Smooth muscle cell (in vitro differentiated cells): ENCODE data around the gene LZIC. TPM values are rescaled to one million over a fixed set of nuclear protein-coding genes. Genes with fewer than 3 reads are reported as not detected.

Source experiments
- DNase-seq: peaks from one replicate; lab custom pipeline; 2025; ENCODE audit not compliant: unreplicated experiment; lab: John Stamatoyannopoulos, UW
- H2AFZ ChIP-seq: fragments of 200-600 bp; sonication (generic); 2 replicates; pipeline ENCODE4 v1.6.0; 2016; ENCODE audit warnings: antibody characterized with exemption, low read depth, mild to moderate bottlenecking
- H3F3A ChIP-seq: fragments of 200-600 bp; sonication (generic); 2 replicates; pipeline ENCODE4 v1.6.0; 2017; ENCODE audit warnings: antibody characterized with exemption, low read depth
- H3K27ac ChIP-seq: fragments of 200-600 bp; sonication (generic); 2 replicates; pipeline ENCODE4 v1.5.1; 2016; ENCODE audit warnings: low read depth, mild to moderate bottlenecking
- H3K27me3 ChIP-seq: fragments of 200-600 bp; sonication (generic); 2 replicates; pipeline ENCODE4 v1.6.1; 2016; ENCODE audit warnings: low read depth, mild to moderate bottlenecking
- H3K36me3 ChIP-seq: fragments of 200-600 bp; sonication (generic); 2 replicates; pipeline ENCODE4 v1.5.1; 2016; ENCODE audit warnings: low read depth
- H3K4me1 ChIP-seq: fragments of 200-600 bp; sonication (generic); 2 replicates; pipeline ENCODE4 v1.5.1; 2016; ENCODE audit warnings: low read depth
- H3K4me2 ChIP-seq: fragments of 200-600 bp; sonication (generic); 2 replicates; pipeline ENCODE4 v1.6.0; 2016; ENCODE audit warnings: mild to moderate bottlenecking
- H3K4me3 ChIP-seq: fragments of 200-600 bp; sonication (generic); 2 replicates; pipeline ENCODE4 v1.5.1; 2016; ENCODE audit warnings: mild to moderate bottlenecking
- H3K79me2 ChIP-seq: fragments of 200-600 bp; sonication (generic); 2 replicates; pipeline ENCODE4 v1.6.0; 2016; ENCODE audit warnings: low read depth, mild to moderate bottlenecking
- H3K9ac ChIP-seq: fragments of 200-600 bp; sonication (generic); 2 replicates; pipeline ENCODE4 v1.6.0; 2016; ENCODE audit warnings: low read depth
- H3K9me3 ChIP-seq: fragments of 200-600 bp; sonication (generic); replicated peaks from 2 replicates; pipeline ENCODE4 v1.5.1; 2016; ENCODE audit warnings: low read depth
- H4K20me1 ChIP-seq: fragments of 200-600 bp; sonication (generic); 2 replicates; pipeline ENCODE4 v1.6.0; 2016; ENCODE audit warnings: low read depth
- CTCF ChIP-seq: fragments of 200-600 bp; sonication (generic); IDR thresholded peaks from 2 replicates; pipeline ENCODE4 v1.5.1; 2017; ENCODE audit warnings: borderline replicate concordance, mild to moderate bottlenecking, antibody characterized with exemption; ENCODE audit not compliant: insufficient read depth, poor library complexity, severe bottlenecking
- WGBS: methylation state at CpG from one replicate; pipeline ENCODE4 v1.1.7; 2016; ENCODE audit warnings: low lambda C conversion rate; 5-methylcytosine and 5-hydroxymethylcytosine counted together
- polyA plus RNA-seq: library from polyadenylated mRNA; unstranded; fragments of >200 nt; fragmentation: Nextera tagmentation; extraction: Ambion mirVana; gene quantifications from 2 replicates; pipeline ENCODE4 v1.2.1, GENCODE V29; 2016
- total RNA-seq: library from RNA; depleted of rRNA; stranded (reverse); fragments of >200 nt; gene quantifications from 2 replicates; pipeline ENCODE4 v1.2.3, GENCODE V29; 2014

The LZIC gene
- total and polyA plus RNA-seq, 2 experiments from 2014 or later: 21.9 to 42.3 TPM

GRCh38 chr1:9884805-9885204 lies 58.4 kb downstream of the LZIC start:
- Histone ChIP-seq H3K9ac (no peak overlapping the region), H3K4me1 (peaks cover 42% of the 10 kb centered on the region)

GRCh38 chr1:9883585-9884449 lies 59.4 kb downstream of the LZIC start:
- no peaks in the 10 kb centered on the region for H3K79me2 ChIP-seq
- no peak overlapping the region for H3K4me3 ChIP-seq
- H3K9ac ChIP-seq: no peak overlapping the region
- no peaks in the 10 kb centered on the region for H3F3A ChIP-seq
- no peak overlapping the region for H2AFZ ChIP-seq
- WGBS: 87% methylated on average over 10 of the region's 11 CpGs
- H3K4me1 ChIP-seq: peaks cover 34% of the 10 kb centered on the region
- no peak for DNase-seq
- no peaks in the 10 kb centered on the region for H3K9me3 ChIP-seq
- H3K27me3 ChIP-seq: no peaks in the 10 kb centered on the region
- no peak overlapping the region for H3K4me2 ChIP-seq
- peaks cover 39% of the 10 kb centered on the region for H4K20me1 ChIP-seq
- H3K27ac ChIP-seq: no peak overlapping the region
- H3K36me3 ChIP-seq: no peaks in the 10 kb centered on the region
- TF ChIP-seq CTCF: no peak

More at GRCh38 chr1:9884805-9885204, 58.4 kb downstream of the LZIC start:
- 92% methylated on average over 6 of the region's 8 CpGs for WGBS
- no peaks in the 10 kb centered on the region for H3K36me3 ChIP-seq
- no peak overlapping the region for H2AFZ ChIP-seq
- H3F3A ChIP-seq: peaks cover 4% of the 10 kb centered on the region
- H3K4me3 ChIP-seq: no peak overlapping the region
- H3K27ac ChIP-seq: no peak overlapping the region
- no peak overlapping the region for H3K4me2 ChIP-seq
- H3K9me3 ChIP-seq: no peaks in the 10 kb centered on the region
- DNase-seq: no peak
- peaks cover 39% of the 10 kb centered on the region for H4K20me1 ChIP-seq
- no peaks in the 10 kb centered on the region for H3K79me2 ChIP-seq
- no peaks in the 10 kb centered on the region for H3K27me3 ChIP-seq
- no peak for TF ChIP-seq CTCF

- no peak for TF ChIP-seq CTCF
Measured at GRCh38 chr1:9882945-9883303, 60.3 kb downstream of the LZIC start.

More at GRCh38 chr1:9882945-9883303, 60.3 kb downstream of the LZIC start:
- WGBS: over 99% methylated on average over 12 of the region's 12 CpGs
- H2AFZ ChIP-seq: no peak overlapping the region
- no peak overlapping the region for H3K4me2 ChIP-seq
- peaks cover 31% of the 10 kb centered on the region for H3K4me1 ChIP-seq
- peaks cover 47% of the 10 kb centered on the region for H4K20me1 ChIP-seq
- H3K27me3 ChIP-seq: no peaks in the 10 kb centered on the region
- H3K79me2 ChIP-seq: no peaks in the 10 kb centered on the region
- H3K9ac ChIP-seq: no peak overlapping the region
- no peak overlapping the region for H3K27ac ChIP-seq
- no peaks in the 10 kb centered on the region for H3K36me3 ChIP-seq
- no peaks in the 10 kb centered on the region for H3F3A ChIP-seq
- DNase-seq: no peak
- no peaks in the 10 kb centered on the region for H3K9me3 ChIP-seq
- no peak overlapping the region for H3K4me3 ChIP-seq
